Chondrocyte (in vitro differentiated cells): ENCODE measurements around the gene ZDHHC8. TPM values are rescaled to one million over a fixed set of nuclear protein-coding genes. Genes with fewer than 3 reads are reported as not detected.

ENCODE experiments used
- DNase-seq: peaks from one replicate; pipeline ENCODE4 v3.0.0; 2021; ENCODE audit warnings: mixed read lengths, low spot score
- H3K27ac Mint-ChIP-seq: one replicate; pipeline ENCODE4 v1.8.0; 2021; ENCODE audit warnings: mild to moderate bottlenecking, moderate library complexity, mixed read lengths; ENCODE audit not compliant: unreplicated experiment
- H3K27me3 Mint-ChIP-seq: 2 replicates; pipeline ENCODE4 v1.8.0; 2021; ENCODE audit warnings: low read depth, mixed read lengths
- H3K36me3 Mint-ChIP-seq: 2 replicates; pipeline ENCODE4 v1.8.0; 2021; ENCODE audit warnings: low read depth, mixed read lengths
- H3K4me1 Mint-ChIP-seq: 2 replicates; pipeline ENCODE4 v1.8.0; 2021; ENCODE audit warnings: low read depth, mild to moderate bottlenecking, mixed read lengths
- H3K4me3 Mint-ChIP-seq: one replicate; pipeline ENCODE4 v1.8.0; 2021; ENCODE audit warnings: mild to moderate bottlenecking, moderate library complexity, mixed read lengths; ENCODE audit not compliant: unreplicated experiment
- H3K9me3 Mint-ChIP-seq: 2 replicates; pipeline ENCODE4 v1.8.0; 2021; ENCODE audit warnings: low read depth, mixed read lengths
- CTCF ChIP-seq: fragments of 200-600 bp; sonication (generic); IDR thresholded peaks from 2 replicates; pipeline ENCODE4 v1.5.0; 2021; ENCODE audit warnings: antibody characterized with exemption, mild to moderate bottlenecking, moderate library complexity
- total RNA-seq: library from RNA; stranded (reverse); gene quantifications from 3 replicates; pipeline ENCODE4 v1.2.1, GENCODE V29; 2021

The ZDHHC8 gene
- total RNA-seq, 1 donor from 2014 or later, result 95.2 TPM

GRCh38 chr22:20180245-20180630, 48.6 kb downstream of the ZDHHC8 start:
- TF ChIP-seq CTCF, result peak; percentile 63
- no peak for DNase-seq
- Mint-ChIP-seq H3K9me3 (no peaks in the 10 kb centered on the region), H3K27me3 (no peaks in the 10 kb centered on the region), H3K27ac (no peak overlapping the region), H3K4me3 (no peak overlapping the region), H3K36me3 (no peaks in the 10 kb centered on the region), H3K4me1 (no peaks in the 10 kb centered on the region)

- peaks cover under 1% of the 10 kb centered on the region for H3K27me3 Mint-ChIP-seq
- H3K27ac Mint-ChIP-seq, result no peak overlapping the region
- DNase-seq, result no peak
- no peaks in the 10 kb centered on the region for H3K4me1 Mint-ChIP-seq
- TF ChIP-seq CTCF, result peak; percentile 22
- no peak overlapping the region for H3K4me3 Mint-ChIP-seq
- no peaks in the 10 kb centered on the region for H3K36me3 Mint-ChIP-seq
- no peaks in the 10 kb centered on the region for H3K9me3 Mint-ChIP-seq
Observed at GRCh38 chr22:20180640-20181039, 49.0 kb downstream of the ZDHHC8 start.

- Mint-ChIP-seq H3K4me1 (no peaks in the 10 kb centered on the region), H3K9me3 (no peaks in the 10 kb centered on the region), H3K36me3 (no peaks in the 10 kb centered on the region), H3K27me3 (peaks cover 4% of the 10 kb centered on the region), H3K27ac (no peak overlapping the region), H3K4me3 (no peak overlapping the region)
- no peak for TF ChIP-seq CTCF
- DNase-seq, result no peak
Observed at GRCh38 chr22:20181194-20181883, 49.7 kb downstream of the ZDHHC8 start.

GRCh38 chr22:20181884-20182236, 50.3 kb downstream of the ZDHHC8 start:
- Mint-ChIP-seq H3K4me1 (no peaks in the 10 kb centered on the region), H3K4me3 (no peak overlapping the region), H3K36me3 (no peaks in the 10 kb centered on the region), H3K9me3 (no peaks in the 10 kb centered on the region), H3K27me3 (peaks cover 4% of the 10 kb centered on the region), H3K27ac (no peak overlapping the region)
- no peak for TF ChIP-seq CTCF
- DNase-seq, result no peak

- no peak for TF ChIP-seq CTCF
- Mint-ChIP-seq H3K4me1 (no peaks in the 10 kb centered on the region), H3K36me3 (no peaks in the 10 kb centered on the region), H3K27me3 (peaks cover 4% of the 10 kb centered on the region), H3K27ac (no peak overlapping the region), H3K4me3 (no peak overlapping the region), H3K9me3 (no peaks in the 10 kb centered on the region)
- no peak for DNase-seq
Observed at GRCh38 chr22:20182365-20182764, 50.8 kb downstream of the ZDHHC8 start.
